ENCODE results near the gene OR1C1. TPM values are rescaled to one million over a fixed set of nuclear protein-coding genes. Genes with fewer than 3 reads are reported as not detected.

The OR1C1 gene
- total and polyA plus RNA-seq, 2 donors (not counting 3 experiments of a cell fraction or from before 2014, with no cell fraction given), result not detected

Other genes starting within 250 kb of the OR1C1 start
- gene OR2C3, start 224.1 kb downstream of the OR1C1 start, total RNA-seq, result not detected in 2 replicates
- not detected in 2 replicates for gene OR2C3, start 224.1 kb downstream of the OR1C1 start, polyA plus RNA-seq
- not detected in 2 replicates for gene GCSAML, start 211.4 kb downstream of the OR1C1 start, total RNA-seq
- gene GCSAML, start 211.4 kb downstream of the OR1C1 start, polyA plus RNA-seq, result not detected in 2 replicates
- gene OR2G2, start 172.2 kb downstream of the OR1C1 start, total RNA-seq, result not detected in 2 replicates
- gene OR2G2, start 172.2 kb downstream of the OR1C1 start, polyA plus RNA-seq, result not detected in 2 replicates
- gene OR2G3, start 155.0 kb downstream of the OR1C1 start, total RNA-seq, result not detected in 2 replicates
- not detected in 2 replicates for gene OR2G3, start 155.0 kb downstream of the OR1C1 start, polyA plus RNA-seq
- not detected in 2 replicates for gene OR13G1, start 80.8 kb downstream of the OR1C1 start, total RNA-seq
- gene OR13G1, start 80.8 kb downstream of the OR1C1 start, polyA plus RNA-seq, result not detected in 2 replicates
- not detected in 2 replicates for gene OR6F1, start 43.9 kb downstream of the OR1C1 start, total RNA-seq
- not detected in 2 replicates for gene OR6F1, start 43.9 kb downstream of the OR1C1 start, polyA plus RNA-seq
- not detected in 2 replicates for gene OR14K1, start 21.9 kb downstream of the OR1C1 start, total RNA-seq
- gene OR14K1, start 21.9 kb downstream of the OR1C1 start, polyA plus RNA-seq, result not detected in 2 replicates
- gene OR14A2, start 12.4 kb downstream of the OR1C1 start, total RNA-seq, result not detected in 2 replicates
- gene OR14A2, start 12.4 kb downstream of the OR1C1 start, polyA plus RNA-seq, result not detected in 2 replicates
- gene OR14A16, start 63.6 kb upstream of the OR1C1 start, total RNA-seq, result not detected in 2 replicates
- gene OR14A16, start 63.6 kb upstream of the OR1C1 start, polyA plus RNA-seq, result not detected in 2 replicates
- not detected in 2 replicates for gene OR11L1, start 81.3 kb upstream of the OR1C1 start, total RNA-seq
- gene OR11L1, start 81.3 kb upstream of the OR1C1 start, polyA plus RNA-seq, result not detected in 2 replicates
- not detected in 2 replicates for gene TRIM58, start 96.6 kb upstream of the OR1C1 start, total RNA-seq
- not detected in 2 replicates for gene TRIM58, start 96.6 kb upstream of the OR1C1 start, polyA plus RNA-seq
- not detected in 2 replicates for gene OR2W3, start 135.0 kb upstream of the OR1C1 start, total RNA-seq
- not detected in 2 replicates for gene OR2W3, start 135.0 kb upstream of the OR1C1 start, polyA plus RNA-seq
- not detected in 2 replicates for gene OR2T8, start 159.7 kb upstream of the OR1C1 start, total RNA-seq
- not detected in 2 replicates for gene OR2T8, start 159.7 kb upstream of the OR1C1 start, polyA plus RNA-seq
- gene OR2AJ1, start 164.3 kb upstream of the OR1C1 start, total RNA-seq, result not detected in 2 replicates
- not detected in 2 replicates for gene OR2AJ1, start 164.3 kb upstream of the OR1C1 start, polyA plus RNA-seq
- not detected in 2 replicates for gene OR2L8, start 188.3 kb upstream of the OR1C1 start, total RNA-seq
- gene OR2L8, start 188.3 kb upstream of the OR1C1 start, polyA plus RNA-seq, result not detected in 2 replicates
- not detected in 2 replicates for gene OR2AK2, start 204.7 kb upstream of the OR1C1 start, total RNA-seq
- gene OR2AK2, start 204.7 kb upstream of the OR1C1 start, polyA plus RNA-seq, result 0.08 TPM in 1 of 2 replicates, not detected in the other